Suprapubic skin (tissue), 4 donors: ENCODE data around the gene GPR62.

Experiments used
- CTCF ChIP-seq, 2 donors: fragments of 200-600 bp in 1 of 2; fragments of 450-650 bp in 1 of 2; sonication (generic) in 1 of 2; IDR thresholded peaks; one replicate each; pipeline ENCODE4 v1.5.1; 2016 to 2019; ENCODE audit warnings: antibody characterized with exemption in 2 of 2, mild to moderate bottlenecking in 1 of 2, moderate library complexity in 1 of 2
- EP300 ChIP-seq: sonication (generic); formaldehyde crosslinking; IDR thresholded peaks from one replicate; pipeline ENCODE4 v1.6.1; 2017; ENCODE audit warnings: antibody characterized with exemption
- POLR2A ChIP-seq, 2 donors: fragments of 450-650 bp; IDR thresholded peaks; one replicate each; pipeline ENCODE4 v1.6.1; 2017; ENCODE audit warnings: antibody characterized with exemption in 2 of 2, mild to moderate bottlenecking in 2 of 2, moderate library complexity in 2 of 2
- POLR2AphosphoS5 ChIP-seq, 3 donors: sonication (generic); formaldehyde crosslinking; IDR thresholded peaks; one replicate each; pipeline ENCODE4 v1.6.1; 2017; ENCODE audit warnings: antibody characterized with exemption in 3 of 3

- TF ChIP-seq CTCF (IDR thresholded peaks at IDR 0.05) (no peak), POLR2A (IDR thresholded peaks at IDR 0.05) (no peak), EP300 (no peak), POLR2AphosphoS5 (IDR thresholded peaks at IDR 0.05) (no peak)
These were observed 23.4 kb upstream of the GPR62 start for GRCh38 chr3:51931756-51932155.
